Sigmoid colon (tissue), 4 donors: ENCODE data around the gene SALL4.

Experiments used
- CTCF ChIP-seq, 4 experiments: fragments of 450-650 bp in 3 of 4; fragments of 200-600 bp in 1 of 4; IDR thresholded peaks; one replicate each; pipeline ENCODE4 v1.5.1; 2016 to 2019; ENCODE audit warnings: antibody characterized with exemption in 4 of 4, mild to moderate bottlenecking in 3 of 4, moderate library complexity in 2 of 4
- POLR2A ChIP-seq, 2 donors: fragments of 450-650 bp; IDR thresholded peaks; one replicate each; pipeline ENCODE4 v1.6.1; 2016; ENCODE audit warnings: antibody characterized with exemption in 2 of 2, mild to moderate bottlenecking in 2 of 2, moderate library complexity in 2 of 2
- POLR2AphosphoS5 ChIP-seq, 4 donors: sonication (generic); formaldehyde crosslinking; IDR thresholded peaks; one replicate each; pipeline ENCODE4 v1.6.1; 2017; ENCODE audit warnings: antibody characterized with exemption in 4 of 4

- TF ChIP-seq CTCF (IDR thresholded peaks at IDR 0.05) (no peak), POLR2A (IDR thresholded peaks at IDR 0.05) (no peak), POLR2AphosphoS5 (IDR thresholded peaks at IDR 0.05) (no peak)
Observed at GRCh38 chr20:51800872-51801121, 1.5 kb downstream of the SALL4 start.
